GM23338 (cell line): ENCODE results near the gene SBF2.

ENCODE experiments used
- POLR2AphosphoS5 ChIP-seq: IDR thresholded peaks from 2 replicates; pipeline ENCODE4 v1.6.1; 2016; ENCODE audit warnings: antibody characterized with exemption, low read depth
- ZNF114 ChIP-seq: fragments of 250-450 bp; sonication (Bioruptor Pico); IDR thresholded peaks from 2 replicates; pipeline ENCODE4 v1.5.0; 2020; ENCODE audit warnings: mild to moderate bottlenecking, moderate library complexity
- TF ChIP-seq, protein P1 (sequence below), 2 experiments: fragments of 200-600 bp in 1 of 2; sonication (generic) in 1 of 2; conservative IDR thresholded peaks; 2 replicates each; pipeline versions ENCODE4 v1.5.1 to v1.6.1; 2016 to 2017; ENCODE audit warnings: antibody characterized with exemption in 2 of 2, low read depth in 2 of 2, mild to moderate bottlenecking in 2 of 2, moderate library complexity in 1 of 2
- TF ChIP-seq, protein P2 (sequence below): IDR thresholded peaks from one replicate; pipeline ENCODE4 v1.6.1; 2018; ENCODE audit warnings: antibody characterized with exemption; ENCODE audit not compliant: unreplicated experiment

DNA sequence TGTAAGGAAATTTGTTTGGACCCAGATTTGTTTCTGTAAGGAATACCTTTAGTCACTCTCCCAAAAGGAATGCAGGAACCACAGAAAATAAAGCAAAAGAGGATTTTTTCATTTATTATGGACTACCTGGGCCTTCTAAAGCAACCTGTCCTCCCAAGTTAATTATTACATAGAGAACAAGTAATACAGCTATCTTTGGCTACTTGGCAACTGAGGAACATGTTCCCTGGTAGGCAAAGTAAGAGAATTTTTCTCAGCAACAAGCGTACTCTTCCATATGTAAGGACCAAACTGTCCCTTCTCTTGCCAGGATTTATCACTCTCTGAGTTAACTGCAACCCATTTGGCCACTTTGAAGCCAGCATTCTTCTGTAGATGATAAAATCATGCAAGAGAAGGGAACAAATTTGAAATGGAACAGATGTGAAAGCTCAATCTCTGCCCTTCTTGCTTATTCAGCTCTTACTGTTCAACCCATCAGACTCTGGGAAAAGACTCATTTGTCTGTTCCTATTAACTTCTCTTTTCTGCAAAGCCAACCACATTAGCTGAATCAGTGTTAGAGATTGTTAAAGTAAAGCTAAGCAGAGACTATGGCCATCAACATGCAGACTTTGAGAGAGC is 440.0 kb downstream of the SBF2 start:
- no peak for TF ChIP-seq POLR2AphosphoS5
- TF ChIP-seq, protein P1, sequence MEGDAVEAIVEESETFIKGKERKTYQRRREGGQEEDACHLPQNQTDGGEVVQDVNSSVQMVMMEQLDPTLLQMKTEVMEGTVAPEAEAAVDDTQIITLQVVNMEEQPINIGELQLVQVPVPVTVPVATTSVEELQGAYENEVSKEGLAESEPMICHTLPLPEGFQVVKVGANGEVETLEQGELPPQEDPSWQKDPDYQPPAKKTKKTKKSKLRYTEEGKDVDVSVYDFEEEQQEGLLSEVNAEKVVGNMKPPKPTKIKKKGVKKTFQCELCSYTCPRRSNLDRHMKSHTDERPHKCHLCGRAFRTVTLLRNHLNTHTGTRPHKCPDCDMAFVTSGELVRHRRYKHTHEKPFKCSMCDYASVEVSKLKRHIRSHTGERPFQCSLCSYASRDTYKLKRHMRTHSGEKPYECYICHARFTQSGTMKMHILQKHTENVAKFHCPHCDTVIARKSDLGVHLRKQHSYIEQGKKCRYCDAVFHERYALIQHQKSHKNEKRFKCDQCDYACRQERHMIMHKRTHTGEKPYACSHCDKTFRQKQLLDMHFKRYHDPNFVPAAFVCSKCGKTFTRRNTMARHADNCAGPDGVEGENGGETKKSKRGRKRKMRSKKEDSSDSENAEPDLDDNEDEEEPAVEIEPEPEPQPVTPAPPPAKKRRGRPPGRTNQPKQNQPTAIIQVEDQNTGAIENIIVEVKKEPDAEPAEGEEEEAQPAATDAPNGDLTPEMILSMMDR (conservative IDR thresholded peaks at IDR 0.05; ENCODE audit: low read depth in 2 of 2) = no peak
- no peak for TF ChIP-seq ZNF114 (CRISPR knock-in tag)
- TF ChIP-seq, protein P2, sequence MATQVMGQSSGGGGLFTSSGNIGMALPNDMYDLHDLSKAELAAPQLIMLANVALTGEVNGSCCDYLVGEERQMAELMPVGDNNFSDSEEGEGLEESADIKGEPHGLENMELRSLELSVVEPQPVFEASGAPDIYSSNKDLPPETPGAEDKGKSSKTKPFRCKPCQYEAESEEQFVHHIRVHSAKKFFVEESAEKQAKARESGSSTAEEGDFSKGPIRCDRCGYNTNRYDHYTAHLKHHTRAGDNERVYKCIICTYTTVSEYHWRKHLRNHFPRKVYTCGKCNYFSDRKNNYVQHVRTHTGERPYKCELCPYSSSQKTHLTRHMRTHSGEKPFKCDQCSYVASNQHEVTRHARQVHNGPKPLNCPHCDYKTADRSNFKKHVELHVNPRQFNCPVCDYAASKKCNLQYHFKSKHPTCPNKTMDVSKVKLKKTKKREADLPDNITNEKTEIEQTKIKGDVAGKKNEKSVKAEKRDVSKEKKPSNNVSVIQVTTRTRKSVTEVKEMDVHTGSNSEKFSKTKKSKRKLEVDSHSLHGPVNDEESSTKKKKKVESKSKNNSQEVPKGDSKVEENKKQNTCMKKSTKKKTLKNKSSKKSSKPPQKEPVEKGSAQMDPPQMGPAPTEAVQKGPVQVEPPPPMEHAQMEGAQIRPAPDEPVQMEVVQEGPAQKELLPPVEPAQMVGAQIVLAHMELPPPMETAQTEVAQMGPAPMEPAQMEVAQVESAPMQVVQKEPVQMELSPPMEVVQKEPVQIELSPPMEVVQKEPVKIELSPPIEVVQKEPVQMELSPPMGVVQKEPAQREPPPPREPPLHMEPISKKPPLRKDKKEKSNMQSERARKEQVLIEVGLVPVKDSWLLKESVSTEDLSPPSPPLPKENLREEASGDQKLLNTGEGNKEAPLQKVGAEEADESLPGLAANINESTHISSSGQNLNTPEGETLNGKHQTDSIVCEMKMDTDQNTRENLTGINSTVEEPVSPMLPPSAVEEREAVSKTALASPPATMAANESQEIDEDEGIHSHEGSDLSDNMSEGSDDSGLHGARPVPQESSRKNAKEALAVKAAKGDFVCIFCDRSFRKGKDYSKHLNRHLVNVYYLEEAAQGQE = no peak
